HepG2 (cell line): ENCODE data around the gene PRRC2A. TPM values are rescaled to one million over a fixed set of nuclear protein-coding genes. Genes with fewer than 3 reads are reported as not detected.

Experiments
- ATAC-seq: fragments of 200-7000 bp; cut with Tn5 transposase; 3 replicates; pipeline ENCODE4 v1.9.1; 2020; ENCODE audit warnings: mild to moderate bottlenecking, moderate library complexity
- BruUV-seq: library from RNA; stranded (reverse); fragments of 400-500 nt; replicated peaks from 2 replicates; lab custom pipeline; 2021; lab: Mats Ljungman, UMichigan
- CTCF ChIA-PET: fragments of 300-600 bp; formaldehyde crosslinking; extraction: SDS; loops from one replicate; lab custom pipeline; 2021; ENCODE audit warnings: low total read pairs, inconsistent platforms, low intra/inter-chr PET ratio; lab: Yijun Ruan, JAX
- POLR2A ChIA-PET: fragments of 350-600 bp; sonication (Branson Sonifier 250); formaldehyde crosslinking; loops from one replicate; lab custom pipeline; 2020; ENCODE audit warnings: antibody characterized with exemption, inconsistent platforms; lab: Yijun Ruan, JAX
- DNase-seq: peaks from one replicate; pipeline ENCODE4 v3.0.0-alpha.2; 2015; ENCODE audit warnings: low spot score
- FAIRE-seq: peaks from 3 replicates; lab custom pipeline; 2011; peaks lifted over from hg19 to GRCh38; lab: Jason Lieb, UNC
- H2AFZ ChIP-seq: one replicate; pipeline ENCODE4 v1.6.1; 2011; ENCODE audit warnings: low read length, inconsistent platforms
- H3K27ac ChIP-seq: fragments of 300-600 bp; 3 replicates; pipeline ENCODE4 v1.8.0; 2011; ENCODE audit warnings: mixed run types, mild to moderate bottlenecking, mixed read lengths, low read length, inconsistent platforms; ENCODE audit not compliant: insufficient read depth; ENCODE audit errors: extremely low read length
- H3K27me3 ChIP-seq, 2 experiments: fragments of 200-600 bp in 1 of 2; 2 replicates in 1 of 2; 3 replicates in 1 of 2; pipeline versions ENCODE4 v1.6.0 to v1.8.0; 2011; ENCODE audit warnings: low read length in 2 of 2, mild to moderate bottlenecking in 2 of 2, moderate library complexity in 2 of 2, inconsistent platforms in 1 of 2; ENCODE audit not compliant: insufficient read depth in 2 of 2, control insufficient read depth in 1 of 2
- H3K36me3 ChIP-seq, 2 experiments: fragments of 200-600 bp in 1 of 2; replicated peaks in 1 of 2; 2 replicates in 1 of 2; 3 replicates in 1 of 2; pipeline versions ENCODE4 v1.5.1 to v1.8.0; 2011; ENCODE audit warnings: low read length in 2 of 2, inconsistent platforms in 1 of 2; ENCODE audit not compliant: insufficient read depth in 2 of 2, control insufficient read depth in 1 of 2
- H3K4me1 ChIP-seq: 2 replicates; pipeline ENCODE4 v1.5.1; 2012; ENCODE audit warnings: low read length, inconsistent platforms; ENCODE audit not compliant: insufficient read depth
- H3K4me2 ChIP-seq: 2 replicates; pipeline ENCODE4 v1.6.0; 2011; ENCODE audit warnings: low read depth, low read length, inconsistent platforms
- H3K4me3 ChIP-seq, 3 experiments: fragments of 200-600 bp in 1 of 3; sonication (generic), shearing (Covaris generic) in 1 of 3; replicated peaks in 1 of 3; 2 replicates each; pipeline ENCODE4 v1.5.1; 2011 to 2016; ENCODE audit warnings: low read length in 3 of 3, inconsistent platforms in 2 of 3, low read depth in 2 of 3, mild to moderate bottlenecking in 2 of 3, control low read depth in 1 of 3, mixed read lengths in 1 of 3; ENCODE audit not compliant: insufficient read depth in 1 of 3
- H3K79me2 ChIP-seq: one replicate; pipeline ENCODE4 v1.6.1; 2011; ENCODE audit warnings: low read length, inconsistent platforms; ENCODE audit not compliant: insufficient read depth
- H3K9ac ChIP-seq: 2 replicates; pipeline ENCODE4 v1.6.0; 2011; ENCODE audit warnings: mild to moderate bottlenecking, low read depth, low read length, inconsistent platforms; ENCODE audit not compliant: insufficient read depth
- H3K9me3 ChIP-seq: 2 replicates; pipeline ENCODE4 v1.5.1; 2012; ENCODE audit warnings: mild to moderate bottlenecking, low read length
- H4K20me1 ChIP-seq: 2 replicates; pipeline ENCODE4 v1.6.0; 2011; ENCODE audit warnings: inconsistent platforms, mild to moderate bottlenecking, low read length, moderate library complexity; ENCODE audit not compliant: insufficient read depth
- ATF7 ChIP-seq, 2 experiments: fragments of 450-650 bp in 1 of 2; sonication (generic) in 1 of 2; formaldehyde crosslinking in 1 of 2; IDR thresholded peaks; 2 replicates each; pipeline versions ENCODE4 v1.4.0 to v1.6.1; 2016 to 2020; ENCODE audit warnings: antibody characterized with exemption in 1 of 2, mild to moderate bottlenecking in 1 of 2, missing genetic modification reagents in 1 of 2
- CREB1 ChIP-seq, 2 experiments: fragments of 450-650 bp in 1 of 2; IDR thresholded peaks; 2 replicates each; pipeline ENCODE4 v1.6.1; 2016 to 2017; ENCODE audit warnings: control low read depth in 1 of 2, mild to moderate bottlenecking in 1 of 2, missing compliant biosample characterization in 1 of 2, missing genetic modification characterization in 1 of 2
- IKZF5 ChIP-seq: IDR thresholded peaks from 2 replicates; pipeline ENCODE4 v1.6.1; 2018; ENCODE audit warnings: missing genetic modification reagents, mild to moderate bottlenecking, missing compliant biosample characterization
- PRDM10 ChIP-seq: sonication (generic); formaldehyde crosslinking; IDR thresholded peaks from 2 replicates; pipeline ENCODE4 v1.4.0; 2020; ENCODE audit warnings: low read depth, missing genetic modification reagents
- RBFOX2 ChIP-seq: fragments of 200-400 bp; formaldehyde crosslinking; IDR thresholded peaks from 2 replicates; pipeline ENCODE4 v1.6.1; 2017; ENCODE audit warnings: low read depth, mild to moderate bottlenecking, low read length
- SAP130 ChIP-seq: IDR thresholded peaks from 2 replicates; pipeline ENCODE4 v1.6.1; 2016; ENCODE audit warnings: low read depth
- SRSF9 ChIP-seq: fragments of 200-400 bp; formaldehyde crosslinking; IDR thresholded peaks from 2 replicates; pipeline ENCODE4 v1.6.1; 2018; ENCODE audit warnings: borderline replicate concordance, mild to moderate bottlenecking, low read depth, low read length; ENCODE audit not compliant: insufficient read depth, poor library complexity, severe bottlenecking
- TIGD3 ChIP-seq: sonication (generic); formaldehyde crosslinking; IDR thresholded peaks from 2 replicates; pipeline ENCODE4 v1.5.1; 2020; ENCODE audit warnings: mild to moderate bottlenecking, missing genetic modification reagents, borderline replicate concordance
- ZBTB21 ChIP-seq: sonication (generic); formaldehyde crosslinking; IDR thresholded peaks from 2 replicates; pipeline ENCODE4 v1.4.0; 2020; ENCODE audit warnings: missing genetic modification reagents
- ZSCAN21 ChIP-seq: sonication (generic); formaldehyde crosslinking; IDR thresholded peaks from 2 replicates; pipeline ENCODE4 v1.8.0; 2022; ENCODE audit warnings: mild to moderate bottlenecking, missing genetic modification reagents, moderate library complexity, borderline replicate concordance
- WGBS: methylation state at CpG from one replicate; pipeline ENCODE4 v1.1.6; 2017; ENCODE audit warnings: low lambda C conversion rate; 5-methylcytosine and 5-hydroxymethylcytosine counted together
- in situ Hi-C: cut with HindIII; loops from 2 replicates; pipeline ENCODE4 v1.10.0; 2017; ENCODE audit warnings: low pct_unique_long_range_greater_than_20kb; ENCODE audit not compliant: extremely low pct_ligation_motif_present
- intact Hi-C: fragments of 100-400 bp; cut with micrococcal nuclease; formaldehyde crosslinking; loops from one replicate; pipeline ENCODE4 v1.10.0; 2022; ENCODE audit not compliant: unreplicated experiment
- polyA plus RNA-seq, 8 experiments: library from polyadenylated mRNA; depleted of rRNA in 3 of 8; stranded (reverse) in 7 of 8; unstranded in 1 of 8; fragments of >200 nt; fragmentation: Illumina TruSeq in 4 of 8; extraction: Trizol in 4 of 8; gene quantifications; 2 replicates each; pipeline versions ENCODE4 v1.2.1 to v1.2.3, GENCODE V29; 2011 to 2016; ENCODE audit warnings: low read depth in 4 of 8, missing spikeins in 1 of 8, mixed read lengths in 1 of 8; ENCODE audit not compliant: insufficient read depth in 1 of 8
- total RNA-seq, 5 experiments: library from RNA; depleted of rRNA; stranded (reverse); fragments of >200 nt; fragmentation: Illumina TruSeq; extraction: Trizol; gene quantifications; 2 replicates each; pipeline ENCODE4 v1.2.3, GENCODE V29; 2016; ENCODE audit warnings: low read depth in 1 of 5
- TF ChIP-seq, protein P1 (sequence below): sonication (generic); formaldehyde crosslinking; conservative IDR thresholded peaks from 2 replicates; pipeline ENCODE4 v1.4.0; 2020; ENCODE audit warnings: missing genetic modification reagents

The PRRC2A gene
- total and polyA plus RNA-seq, 2 of the 13 experiments (the other 11 are each of a cell fraction or from before 2014, with no cell fraction given) = 38.9 to 47.4 TPM

GRCh38 chr6:31657406-31658157 lies 37.1 kb downstream of the PRRC2A start:
- intact Hi-C loops (loop anchor here (10.0 kb wide), 1 partner anchor 113 kb away; the partner anchor contains the start of genes ATP6V1G2, DDX39B and NFKBIL1), in situ Hi-C loops (no loop called here)
- ChIA-PET CTCF (no interaction called here), POLR2A (interaction anchor here (1.0 to 8.0 kb wide), 14 partner anchors 6 to 208 kb away, joined by 3 to 438 read pairs (median 3); partner anchors contain the start of genes AIF1, ATP6V1G2, C6orf47 and CSNK2B)
- H4K20me1 ChIP-seq = peaks cover 19% of the 10 kb centered on the region; the same call in 1 of the 2 replicates
- FAIRE-seq = no peak
- peaks cover 56% of the 10 kb centered on the region for H3K79me2 ChIP-seq
- WGBS = 69% methylated on average over 6 of the region's 6 CpGs
- H3K36me3 ChIP-seq = peaks cover 10 to 20% of the 10 kb centered on the region in 2 experiments
- ATAC-seq = no peak
- no peak for DNase-seq
- peaks cover 89% of the 10 kb centered on the region for H3K4me1 ChIP-seq
- H3K27me3 ChIP-seq = no peaks in the 10 kb centered on the region; a peak in 2 of 5 replicates
- BruUV-seq = no TSS peak
- H3K9ac ChIP-seq = peak overlapping the region; percentile 72
- no peaks in the 10 kb centered on the region for H3K9me3 ChIP-seq
- peak overlapping the region; percentile 100 for H3K4me2 ChIP-seq
- no peak overlapping the region for H2AFZ ChIP-seq
- peak overlapping the region; percentile 59 for H3K27ac ChIP-seq
- H3K4me3 ChIP-seq = peak overlapping the region; percentile 56 to 78 (median 72)
- TF ChIP-seq SAP130 (CRISPR knock-in tag) = 0 out of 2 replicates have a peak, but pooled peaks have one; percentile 4
- 0 out of 2 replicates have a peak, but pooled peaks have one; percentile 50 for TF ChIP-seq ZSCAN21
- TF ChIP-seq TIGD3 (CRISPR knock-in tag) = 0 out of 2 replicates have a peak, but pooled peaks have one; percentile 50
- 0 out of 2 replicates have a peak, but pooled peaks have one; percentile 16 for TF ChIP-seq ATF7 (IDR thresholded peaks at IDR 0.05)
- no peak for TF ChIP-seq ATF7 (CRISPR knock-in tag; IDR thresholded peaks at IDR 0.05)
- TF ChIP-seq PRDM10 (CRISPR knock-in tag) = 0 out of 2 replicates have a peak, but pooled peaks have one; percentile 26
- no peak for TF ChIP-seq IKZF5 (CRISPR knock-in tag)
- TF ChIP-seq ZBTB21 (CRISPR knock-in tag) = peak; percentile 68
- peak; percentile 54 for TF ChIP-seq RBFOX2
- TF ChIP-seq, protein P1, sequence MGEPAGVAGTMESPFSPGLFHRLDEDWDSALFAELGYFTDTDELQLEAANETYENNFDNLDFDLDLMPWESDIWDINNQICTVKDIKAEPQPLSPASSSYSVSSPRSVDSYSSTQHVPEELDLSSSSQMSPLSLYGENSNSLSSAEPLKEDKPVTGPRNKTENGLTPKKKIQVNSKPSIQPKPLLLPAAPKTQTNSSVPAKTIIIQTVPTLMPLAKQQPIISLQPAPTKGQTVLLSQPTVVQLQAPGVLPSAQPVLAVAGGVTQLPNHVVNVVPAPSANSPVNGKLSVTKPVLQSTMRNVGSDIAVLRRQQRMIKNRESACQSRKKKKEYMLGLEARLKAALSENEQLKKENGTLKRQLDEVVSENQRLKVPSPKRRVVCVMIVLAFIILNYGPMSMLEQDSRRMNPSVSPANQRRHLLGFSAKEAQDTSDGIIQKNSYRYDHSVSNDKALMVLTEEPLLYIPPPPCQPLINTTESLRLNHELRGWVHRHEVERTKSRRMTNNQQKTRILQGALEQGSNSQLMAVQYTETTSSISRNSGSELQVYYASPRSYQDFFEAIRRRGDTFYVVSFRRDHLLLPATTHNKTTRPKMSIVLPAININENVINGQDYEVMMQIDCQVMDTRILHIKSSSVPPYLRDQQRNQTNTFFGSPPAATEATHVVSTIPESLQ (CRISPR knock-in tag) = no peak
- TF ChIP-seq SRSF9 = no peak
- peak; percentile 85 for TF ChIP-seq CREB1 (IDR thresholded peaks at IDR 0.05)
- no peak for TF ChIP-seq CREB1 (CRISPR knock-in tag; IDR thresholded peaks at IDR 0.05)
